GM06990 (cell line): ENCODE measurements around the gene HRH1.

Experiments used
- DNase-seq: peaks from one replicate; pipeline ENCODE4 v3.0.0-alpha.2; 2011; ENCODE audit not compliant: insufficient read length; ENCODE audit errors: extremely low read depth
- H3K27me3 ChIP-seq: replicated peaks from 2 replicates; pipeline ENCODE4 v1.6.0; 2011; ENCODE audit warnings: low read length; ENCODE audit not compliant: control insufficient read depth, insufficient read depth
- H3K36me3 ChIP-seq: 2 replicates; pipeline ENCODE4 v1.5.1; 2011; ENCODE audit warnings: low read length; ENCODE audit not compliant: control insufficient read depth, insufficient read depth
- H3K4me3 ChIP-seq: replicated peaks from 2 replicates; pipeline ENCODE4 v1.5.1; 2011; ENCODE audit warnings: low read depth, mild to moderate bottlenecking, control low read depth, low read length
- TF ChIP-seq, protein P1 (sequence below): IDR thresholded peaks from 2 replicates; pipeline ENCODE4 v1.5.1; 2011; ENCODE audit warnings: low read length, control low read depth, mild to moderate bottlenecking, inconsistent platforms; ENCODE audit not compliant: insufficient read depth, poor library complexity, severe bottlenecking

The HRH1 gene

DNA sequence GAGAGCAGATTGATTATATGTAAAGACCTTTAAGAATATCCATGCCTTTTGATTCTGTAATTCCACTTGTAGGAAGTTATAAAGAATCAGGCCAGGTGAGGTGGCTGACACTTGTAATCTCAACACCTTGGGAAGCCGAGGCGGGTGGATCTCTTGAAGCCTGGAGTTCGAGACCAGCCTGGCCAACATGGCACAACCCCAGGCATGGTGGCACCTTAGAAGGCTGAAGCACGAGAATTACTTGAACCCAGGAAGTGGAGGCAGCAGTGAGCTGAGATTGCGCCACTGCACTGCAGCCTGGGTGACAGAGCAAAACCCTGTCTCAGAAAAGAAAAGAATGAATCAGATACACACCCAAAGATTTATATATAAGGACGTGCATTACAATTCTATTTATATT lies 33.9 kb downstream of the HRH1 start:
- TF ChIP-seq, protein P1, sequence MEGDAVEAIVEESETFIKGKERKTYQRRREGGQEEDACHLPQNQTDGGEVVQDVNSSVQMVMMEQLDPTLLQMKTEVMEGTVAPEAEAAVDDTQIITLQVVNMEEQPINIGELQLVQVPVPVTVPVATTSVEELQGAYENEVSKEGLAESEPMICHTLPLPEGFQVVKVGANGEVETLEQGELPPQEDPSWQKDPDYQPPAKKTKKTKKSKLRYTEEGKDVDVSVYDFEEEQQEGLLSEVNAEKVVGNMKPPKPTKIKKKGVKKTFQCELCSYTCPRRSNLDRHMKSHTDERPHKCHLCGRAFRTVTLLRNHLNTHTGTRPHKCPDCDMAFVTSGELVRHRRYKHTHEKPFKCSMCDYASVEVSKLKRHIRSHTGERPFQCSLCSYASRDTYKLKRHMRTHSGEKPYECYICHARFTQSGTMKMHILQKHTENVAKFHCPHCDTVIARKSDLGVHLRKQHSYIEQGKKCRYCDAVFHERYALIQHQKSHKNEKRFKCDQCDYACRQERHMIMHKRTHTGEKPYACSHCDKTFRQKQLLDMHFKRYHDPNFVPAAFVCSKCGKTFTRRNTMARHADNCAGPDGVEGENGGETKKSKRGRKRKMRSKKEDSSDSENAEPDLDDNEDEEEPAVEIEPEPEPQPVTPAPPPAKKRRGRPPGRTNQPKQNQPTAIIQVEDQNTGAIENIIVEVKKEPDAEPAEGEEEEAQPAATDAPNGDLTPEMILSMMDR: no peak
- no peaks in the 10 kb centered on the region for H3K36me3 ChIP-seq
- no peak for DNase-seq
- peaks cover 1% of the 10 kb centered on the region; the same call in 1 of the 2 replicates for H3K27me3 ChIP-seq
- no peak overlapping the region for H3K4me3 ChIP-seq

GRCh38 chr3:11195201-11195600 lies 40.9 kb downstream of the HRH1 start:
- no peaks in the 10 kb centered on the region for H3K36me3 ChIP-seq
- peaks cover 3% of the 10 kb centered on the region for H3K27me3 ChIP-seq
- TF ChIP-seq, protein P1: no peak
- DNase-seq: no peak
- no peak overlapping the region for H3K4me3 ChIP-seq

DNA sequence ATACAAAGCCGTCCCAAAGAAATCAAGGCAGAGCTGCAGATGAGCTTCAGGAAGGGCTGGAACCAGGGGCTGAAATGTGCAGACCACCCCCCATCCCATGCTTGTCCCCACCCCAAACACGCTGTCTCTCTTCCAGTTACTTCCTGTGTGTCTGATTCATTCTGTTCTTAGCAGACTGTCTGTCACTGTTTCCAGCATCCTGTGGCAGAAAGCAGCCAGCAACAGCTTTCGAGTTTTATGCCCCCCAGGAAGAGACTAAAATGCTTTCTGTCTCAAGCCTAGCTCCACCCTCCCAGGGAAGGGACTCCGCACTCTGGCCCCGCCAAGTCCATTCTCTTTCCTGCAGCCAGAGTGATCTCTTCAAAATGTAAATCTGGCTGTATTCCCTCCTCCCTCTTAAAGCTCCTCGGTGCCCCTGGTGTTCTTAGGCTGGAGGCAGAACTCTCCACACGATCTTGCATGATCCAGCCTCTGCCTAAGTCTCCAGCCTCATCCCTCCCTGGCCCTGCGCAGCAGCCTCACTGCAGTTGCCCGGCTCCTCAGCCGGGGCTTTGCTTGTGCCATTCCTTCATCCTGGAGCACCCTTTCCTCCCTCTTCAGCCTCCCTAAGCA lies 41.5 kb downstream of the HRH1 start:
- DNase-seq: no peak
- H3K36me3 ChIP-seq: no peaks in the 10 kb centered on the region
- TF ChIP-seq, protein P1: no peak
- no peak overlapping the region for H3K4me3 ChIP-seq
- peaks cover 3% of the 10 kb centered on the region for H3K27me3 ChIP-seq

DNA sequence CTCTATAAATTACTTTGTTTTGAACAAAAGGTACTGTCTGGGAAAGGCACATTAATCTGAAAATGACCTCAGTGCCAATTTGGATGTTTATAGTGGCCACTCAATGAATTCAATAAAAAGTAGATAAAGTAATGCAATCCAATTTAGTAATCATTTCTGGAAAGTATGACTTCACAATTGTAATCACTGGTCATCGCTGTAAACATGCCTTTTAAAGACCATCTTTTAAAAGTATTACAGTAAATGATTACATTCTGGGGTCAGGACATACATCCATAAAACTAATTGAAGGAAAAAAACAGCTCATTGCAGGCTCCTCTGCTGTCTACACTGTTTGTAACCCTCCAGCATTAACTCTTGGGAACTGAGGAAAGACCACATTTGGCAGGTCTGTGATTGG lies 43.2 kb downstream of the HRH1 start:
- Histone ChIP-seq H3K36me3 (no peaks in the 10 kb centered on the region), H3K27me3 (peaks cover 2% of the 10 kb centered on the region; the same call in 1 of the 2 replicates), H3K4me3 (no peak overlapping the region)
- TF ChIP-seq, protein P1: no peak
- DNase-seq: no peak

- no peak overlapping the region for H3K4me3 ChIP-seq
- DNase-seq: no peak
- TF ChIP-seq, protein P1: no peak
- peaks cover 2% of the 10 kb centered on the region; the same call in 1 of the 2 replicates for H3K27me3 ChIP-seq
- no peaks in the 10 kb centered on the region for H3K36me3 ChIP-seq
These were observed 43.8 kb downstream of the HRH1 start for GRCh38 chr3:11198070-11198469.

DNA sequence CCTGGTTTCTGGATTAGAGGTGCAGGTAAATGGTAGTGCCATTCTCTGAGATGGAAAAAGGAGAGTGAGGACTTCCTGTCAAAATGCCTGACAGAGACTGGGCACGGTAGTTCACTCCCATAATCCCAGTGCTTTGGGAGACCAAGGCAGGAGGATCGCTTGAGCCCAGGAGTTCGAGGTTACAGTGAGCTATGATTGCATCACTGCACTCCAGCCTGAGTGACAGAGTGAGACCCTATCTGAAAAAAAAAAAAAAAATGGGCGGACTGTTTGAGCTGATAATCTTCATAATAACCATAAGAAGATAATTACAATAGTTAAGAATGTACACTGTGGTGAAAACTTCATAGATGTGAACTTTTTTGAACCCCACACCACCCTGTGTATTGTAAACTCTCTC lies 44.2 kb downstream of the HRH1 start:
- Histone ChIP-seq H3K36me3 (no peaks in the 10 kb centered on the region), H3K4me3 (no peak overlapping the region), H3K27me3 (peaks cover 2% of the 10 kb centered on the region; the same call in 1 of the 2 replicates)
- no peak for DNase-seq
- TF ChIP-seq, protein P1: no peak
